ENCODE data around the gene FXR1. TPM values are rescaled to one million over a fixed set of nuclear protein-coding genes. Genes with fewer than 3 reads are reported as not detected.
"Not testable (repeated sequence)": the region's sequence is repeated elsewhere in the genome, so short reads cannot be mapped to it uniquely, and the experiment has no call there.

FXR1 gene
- total and polyA plus RNA-seq, 2 of the 4 experiments (the other 2 are of a cell fraction) = 110 to 182 TPM

- H4K91ac ChIP-seq (ENCODE audit: insufficient read depth, low read depth, low read length); H2AK9ac ChIP-seq (replicated peaks; ENCODE audit: low read depth, low read length, poor library complexity); H3K79me1 ChIP-seq (ENCODE audit: low read depth in 1 of 2, low read length in 2 of 2); intact Hi-C loops (cut with micrococcal nuclease); H3K9me1 ChIP-seq (ENCODE audit: insufficient read depth, low read length); H4K5ac ChIP-seq (ENCODE audit: low read depth, low read length); dilution Hi-C loops (cut with HindIII; ENCODE audit: low sequenced_read_pairs, unreplicated experiment); H3K4ac ChIP-seq (ENCODE audit: low read depth, low read length); H4K8ac ChIP-seq (ENCODE audit: low read depth in 2 of 2, low read length in 2 of 2); H2AFZ ChIP-seq (replicated peaks; ENCODE audit: low read length, poor library complexity); DNase-seq; H4K20me1 ChIP-seq (ENCODE audit: insufficient read depth, low read length); BruUV-seq (replicated peaks); H2AK5ac ChIP-seq (ENCODE audit: low read depth, low read length); H2BK5ac ChIP-seq (ENCODE audit: low read depth, low read length, poor library complexity, severe bottlenecking); CTCF ChIA-PET; H3K4me2 ChIP-seq (ENCODE audit: low read depth, low read length); H3K4me3 ChIP-seq (ENCODE audit: insufficient read depth, low read depth, low read length); H3K18ac ChIP-seq (ENCODE audit: low read depth, low read length); H3K4me1 ChIP-seq (ENCODE audit: control insufficient read depth, insufficient read depth, low read length); in situ Hi-C loops (cut with MboI; ENCODE audit: low sequenced_read_pairs); H3K56ac ChIP-seq (ENCODE audit: extremely low read depth, insufficient read depth, low read length); H3K23ac ChIP-seq (ENCODE audit: low read depth, low read length); H3K9me3 ChIP-seq (ENCODE audit: control insufficient read depth, insufficient read depth, low read length); H3K27ac ChIP-seq (ENCODE audit: insufficient read depth, low read length); H3K27me3 ChIP-seq (ENCODE audit: control insufficient read depth, insufficient read depth, low read length); H2BK120ac ChIP-seq (ENCODE audit: low read depth, low read length); ATAC-seq (ENCODE audit: low read depth); H3K36me3 ChIP-seq (ENCODE audit: control insufficient read depth, insufficient read depth, low read length); H3K9ac ChIP-seq (ENCODE audit: low read depth, low read length); H2BK20ac ChIP-seq (ENCODE audit: low read depth, low read length); H2BK15ac ChIP-seq (ENCODE audit: low read depth, low read length); H3K14ac ChIP-seq (replicated peaks; ENCODE audit: low read depth, low read length); POLR2A ChIA-PET (ENCODE audit: unreplicated experiment): not testable (repeated sequence)
- 100% methylated on average over 3 of the region's 9 CpGs; no CpG with 5 or more reads in 1 of the 2 experiments for WGBS, 2 experiments (ENCODE audit: extremely low coverage in 2 of 2, insufficient read length in 1 of 2)
Measured at GRCh38 chr3:180872430-180872829, 40.0 kb upstream of the FXR1 start.
